IMR-90 (cell line): ENCODE measurements around the gene BNIP5. TPM values are rescaled to one million over a fixed set of nuclear protein-coding genes. Genes with fewer than 3 reads are reported as not detected.

Experiments
- ATAC-seq: fragments of 200-7000 bp; cut with Tn5 transposase; 2 replicates; pipeline ENCODE4 v1.9.1; 2020; ENCODE audit warnings: low read depth, mild to moderate bottlenecking, moderate library complexity
- BruUV-seq: library from RNA; stranded (reverse); fragments of 400-500 nt; replicated peaks from 2 replicates; lab custom pipeline; 2021; lab: Mats Ljungman, UMichigan
- CTCF ChIA-PET: fragments of 300-600 bp; formaldehyde crosslinking; extraction: SDS; loops from one replicate; lab custom pipeline; 2021; ENCODE audit warnings: antibody characterized with exemption; lab: Yijun Ruan, JAX
- POLR2A ChIA-PET: fragments of 300-600 bp; sonication (Branson Sonifier 250); formaldehyde crosslinking; loops from one replicate; lab custom pipeline; 2022; ENCODE audit warnings: antibody characterized with exemption; ENCODE audit not compliant: unreplicated experiment; lab: Charles Lee
- DNase-seq: peaks from one replicate; pipeline ENCODE4 v3.0.0; 2013
- H2AFZ ChIP-seq: replicated peaks from 2 replicates; pipeline ENCODE3; 2013; ENCODE audit warnings: low read length, mild to moderate bottlenecking; ENCODE audit not compliant: poor library complexity
- H2AK5ac ChIP-seq: 2 replicates; pipeline ENCODE4 v1.6.1; 2013; ENCODE audit warnings: low read depth, low read length, inconsistent platforms
- H2AK9ac ChIP-seq: replicated peaks from 2 replicates; pipeline ENCODE3; 2013; ENCODE audit warnings: mild to moderate bottlenecking, low read depth, low read length, moderate library complexity; ENCODE audit not compliant: poor library complexity
- H2BK120ac ChIP-seq: 2 replicates; pipeline ENCODE4 v1.6.1; 2013; ENCODE audit warnings: low read depth, low read length, inconsistent platforms
- H2BK15ac ChIP-seq: 3 replicates; pipeline ENCODE4 v1.6.1; 2013; ENCODE audit warnings: low read depth, low read length, inconsistent platforms
- H2BK20ac ChIP-seq: 2 replicates; pipeline ENCODE4 v1.6.1; 2013; ENCODE audit warnings: low read depth, mild to moderate bottlenecking, inconsistent platforms, low read length, moderate library complexity
- H2BK5ac ChIP-seq: 2 replicates; pipeline ENCODE4 v1.6.1; 2013; ENCODE audit warnings: mild to moderate bottlenecking, low read depth, low read length, inconsistent platforms; ENCODE audit not compliant: poor library complexity, severe bottlenecking
- H3K14ac ChIP-seq: replicated peaks from 2 replicates; pipeline ENCODE4 v1.6.1; 2013; ENCODE audit warnings: low read depth, low read length, inconsistent platforms
- H3K18ac ChIP-seq: 2 replicates; pipeline ENCODE4 v1.6.1; 2013; ENCODE audit warnings: low read depth, low read length, control low read depth
- H3K23ac ChIP-seq: 2 replicates; pipeline ENCODE4 v1.6.1; 2013; ENCODE audit warnings: low read depth, low read length, inconsistent platforms
- H3K27ac ChIP-seq: 2 replicates; pipeline ENCODE4 v1.5.1; 2013; ENCODE audit warnings: mild to moderate bottlenecking, control low read depth, low read length; ENCODE audit not compliant: insufficient read depth
- H3K27me3 ChIP-seq: 2 replicates; pipeline ENCODE4 v1.6.1; 2013; ENCODE audit warnings: low read length; ENCODE audit not compliant: control insufficient read depth, insufficient read depth
- H3K36me3 ChIP-seq: 2 replicates; pipeline ENCODE4 v1.6.1; 2013; ENCODE audit warnings: low read length, mixed read lengths; ENCODE audit not compliant: control insufficient read depth, insufficient read depth
- H3K4ac ChIP-seq: 2 replicates; pipeline ENCODE4 v1.6.1; 2013; ENCODE audit warnings: low read depth, low read length, inconsistent platforms
- H3K4me1 ChIP-seq: 2 replicates; pipeline ENCODE4 v1.6.1; 2013; ENCODE audit warnings: low read length, mixed read lengths; ENCODE audit not compliant: control insufficient read depth, insufficient read depth
- H3K4me2 ChIP-seq: 2 replicates; pipeline ENCODE4 v1.6.1; 2013; ENCODE audit warnings: low read depth, mild to moderate bottlenecking, control low read depth, low read length, moderate library complexity
- H3K4me3 ChIP-seq: 2 replicates; pipeline ENCODE4 v1.5.1; 2013; ENCODE audit warnings: low read depth, mild to moderate bottlenecking, control low read depth, low read length, moderate library complexity; ENCODE audit not compliant: insufficient read depth
- H3K56ac ChIP-seq: 2 replicates; pipeline ENCODE4 v1.6.1; 2013; ENCODE audit warnings: low read length, inconsistent platforms; ENCODE audit not compliant: insufficient read depth; ENCODE audit errors: extremely low read depth
- H3K79me1 ChIP-seq, 2 experiments: 2 replicates each; pipeline ENCODE4 v1.6.1; 2013; ENCODE audit warnings: low read length in 2 of 2, inconsistent platforms in 1 of 2, low read depth in 1 of 2
- H3K9ac ChIP-seq: 2 replicates; pipeline ENCODE4 v1.6.1; 2013; ENCODE audit warnings: low read depth, low read length, control low read depth
- H3K9me1 ChIP-seq: 2 replicates; pipeline ENCODE4 v1.6.1; 2013; ENCODE audit warnings: low read length, inconsistent platforms; ENCODE audit not compliant: insufficient read depth
- H3K9me3 ChIP-seq: 2 replicates; pipeline ENCODE4 v1.6.1; 2013; ENCODE audit warnings: low read length; ENCODE audit not compliant: control insufficient read depth, insufficient read depth
- H4K20me1 ChIP-seq: 2 replicates; pipeline ENCODE4 v1.6.1; 2013; ENCODE audit warnings: low read length, inconsistent platforms; ENCODE audit not compliant: insufficient read depth
- H4K5ac ChIP-seq: 2 replicates; pipeline ENCODE4 v1.6.1; 2013; ENCODE audit warnings: mild to moderate bottlenecking, low read depth, low read length, control low read depth
- H4K8ac ChIP-seq, 2 experiments: 2 replicates each; pipeline ENCODE4 v1.6.1; 2013; ENCODE audit warnings: low read depth in 2 of 2, low read length in 2 of 2, control low read depth in 1 of 2, inconsistent platforms in 1 of 2
- H4K91ac ChIP-seq: 2 replicates; pipeline ENCODE4 v1.6.1; 2013; ENCODE audit warnings: low read depth, low read length, inconsistent platforms; ENCODE audit not compliant: insufficient read depth
- BHLHE40 ChIP-seq: fragments of 150-350 bp; IDR thresholded peaks from 2 replicates; pipeline ENCODE4 v1.6.1; 2016; ENCODE audit warnings: mild to moderate bottlenecking, low read depth, low read length
- CEBPB ChIP-seq: IDR thresholded peaks from 2 replicates; pipeline ENCODE4 v1.6.1; 2012; ENCODE audit warnings: low read depth, low read length, improper control_type of control experiment
- CHD1 ChIP-seq: IDR thresholded peaks from 2 replicates; pipeline ENCODE4 v1.6.1; 2012; ENCODE audit warnings: low read depth, low read length, improper control_type of control experiment
- FOS ChIP-seq: fragments of 150-350 bp; IDR thresholded peaks from 2 replicates; pipeline ENCODE4 v1.6.1; 2016; ENCODE audit warnings: low read depth, low read length
- MAFK ChIP-seq: IDR thresholded peaks from 2 replicates; pipeline ENCODE4 v1.6.1; 2012; ENCODE audit warnings: low read depth, low read length, improper control_type of control experiment
- NFE2L2 ChIP-seq: fragments of 150-350 bp; IDR thresholded peaks from 2 replicates; pipeline ENCODE4 v1.6.1; 2016; ENCODE audit warnings: low read depth, mild to moderate bottlenecking, low read length
- POLR2A ChIP-seq: IDR thresholded peaks from 2 replicates; pipeline ENCODE4 v1.6.1; 2012; ENCODE audit warnings: mild to moderate bottlenecking, low read depth, low read length
- RCOR1 ChIP-seq: IDR thresholded peaks from 2 replicates; pipeline ENCODE4 v1.6.1; 2012; ENCODE audit warnings: mild to moderate bottlenecking, low read length, improper control_type of control experiment; ENCODE audit not compliant: insufficient replicate concordance
- RFX5 ChIP-seq: IDR thresholded peaks from 2 replicates; pipeline ENCODE4 v1.8.0; 2012; ENCODE audit warnings: low read depth, mild to moderate bottlenecking, low read length, moderate library complexity
- SMC3 ChIP-seq: fragments of 150-350 bp; IDR thresholded peaks from 2 replicates; pipeline ENCODE4 v1.6.1; 2016; ENCODE audit warnings: low read depth, mild to moderate bottlenecking, antibody characterized with exemption, low read length, moderate library complexity
- WGBS, 2 experiments: methylation state at CpG; one replicate each; pipeline versions ENCODE4 v1.1.5 to v1.1.7; 2013; ENCODE audit warnings: missing lambda C conversion rate in 2 of 2; ENCODE audit not compliant: insufficient read length in 1 of 2; ENCODE audit errors: extremely low coverage in 2 of 2; 5-methylcytosine and 5-hydroxymethylcytosine counted together
- dilution Hi-C: fragments of 300-500 bp; cut with HindIII; formaldehyde crosslinking; loops from one replicate; pipeline ENCODE4 v1.14.3; 2018; ENCODE audit warnings: low sequenced_read_pairs; ENCODE audit not compliant: unreplicated experiment
- in situ Hi-C: fragments of 300-500 bp; cut with MboI; formaldehyde crosslinking; loops from 3 replicates; pipeline ENCODE4 v1.14.3; 2019; ENCODE audit warnings: low sequenced_read_pairs, inconsistent platforms, mixed read lengths
- intact Hi-C: fragments of 100-400 bp; cut with micrococcal nuclease; formaldehyde crosslinking; loops from 2 replicates; pipeline ENCODE4 v1.10.0; 2022
- polyA plus RNA-seq, 3 experiments: library from polyadenylated mRNA; depleted of rRNA; stranded (reverse); fragments of >200 nt; gene quantifications; 2 replicates each; pipeline ENCODE4 v1.2.3, GENCODE V29; 2012; ENCODE audit warnings: low replicate concordance in 1 of 3
- total RNA-seq: library from RNA; depleted of rRNA; stranded (reverse); fragments of >200 nt; gene quantifications from 2 replicates; pipeline ENCODE4 v1.2.3, GENCODE V29; 2012
- TF ChIP-seq, protein P1 (sequence below): conservative IDR thresholded peaks from 2 replicates; pipeline ENCODE4 v1.5.1; 2012; ENCODE audit warnings: mild to moderate bottlenecking, low read depth, low read length, improper control_type of control experiment
- TF ChIP-seq, protein P2 (sequence below): fragments of 150-350 bp; IDR thresholded peaks from 2 replicates; pipeline ENCODE4 v1.6.1; 2016; ENCODE audit warnings: low read depth, mild to moderate bottlenecking, low read length, moderate library complexity, borderline replicate concordance

Gene BNIP5
- total and polyA plus RNA-seq, 2 of the 4 experiments (the other 2 are of a cell fraction), result not detected

DNA sequence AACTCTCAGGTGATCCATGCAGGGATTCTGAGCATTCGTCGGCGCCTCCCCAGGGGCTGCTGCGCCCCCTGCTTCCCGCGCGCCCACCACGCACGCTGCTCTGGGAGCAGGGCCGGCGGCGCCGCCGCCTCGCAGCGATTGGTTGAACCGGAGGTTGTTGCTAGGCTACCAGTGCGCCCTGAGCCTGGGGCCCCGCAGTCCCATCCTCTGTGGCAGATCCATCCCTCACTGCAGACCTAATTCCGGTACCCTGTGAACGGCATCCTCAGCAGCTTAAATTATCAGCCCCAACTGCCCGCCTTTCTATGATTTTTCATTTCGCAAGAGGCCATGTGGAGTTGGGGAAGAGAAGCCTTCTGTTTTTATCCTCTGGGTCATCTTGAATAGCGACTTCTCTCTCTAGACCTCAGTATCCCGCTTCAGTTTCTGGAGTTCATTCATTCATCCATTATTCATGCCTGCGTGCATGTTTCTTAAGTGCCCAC, 51.5 kb downstream of the BNIP5 start:
- H2AK9ac ChIP-seq, result no peak overlapping the region
- TF ChIP-seq BHLHE40 (no peak), RCOR1 (no peak), FOS (no peak), MAFK (no peak), CHD1 (no peak), SMC3 (no peak), CEBPB (no peak), RFX5 (no peak), POLR2A (no peak), NFE2L2 (no peak)
- TF ChIP-seq, protein P1, sequence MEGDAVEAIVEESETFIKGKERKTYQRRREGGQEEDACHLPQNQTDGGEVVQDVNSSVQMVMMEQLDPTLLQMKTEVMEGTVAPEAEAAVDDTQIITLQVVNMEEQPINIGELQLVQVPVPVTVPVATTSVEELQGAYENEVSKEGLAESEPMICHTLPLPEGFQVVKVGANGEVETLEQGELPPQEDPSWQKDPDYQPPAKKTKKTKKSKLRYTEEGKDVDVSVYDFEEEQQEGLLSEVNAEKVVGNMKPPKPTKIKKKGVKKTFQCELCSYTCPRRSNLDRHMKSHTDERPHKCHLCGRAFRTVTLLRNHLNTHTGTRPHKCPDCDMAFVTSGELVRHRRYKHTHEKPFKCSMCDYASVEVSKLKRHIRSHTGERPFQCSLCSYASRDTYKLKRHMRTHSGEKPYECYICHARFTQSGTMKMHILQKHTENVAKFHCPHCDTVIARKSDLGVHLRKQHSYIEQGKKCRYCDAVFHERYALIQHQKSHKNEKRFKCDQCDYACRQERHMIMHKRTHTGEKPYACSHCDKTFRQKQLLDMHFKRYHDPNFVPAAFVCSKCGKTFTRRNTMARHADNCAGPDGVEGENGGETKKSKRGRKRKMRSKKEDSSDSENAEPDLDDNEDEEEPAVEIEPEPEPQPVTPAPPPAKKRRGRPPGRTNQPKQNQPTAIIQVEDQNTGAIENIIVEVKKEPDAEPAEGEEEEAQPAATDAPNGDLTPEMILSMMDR, result no peak
- TF ChIP-seq, protein P2, sequence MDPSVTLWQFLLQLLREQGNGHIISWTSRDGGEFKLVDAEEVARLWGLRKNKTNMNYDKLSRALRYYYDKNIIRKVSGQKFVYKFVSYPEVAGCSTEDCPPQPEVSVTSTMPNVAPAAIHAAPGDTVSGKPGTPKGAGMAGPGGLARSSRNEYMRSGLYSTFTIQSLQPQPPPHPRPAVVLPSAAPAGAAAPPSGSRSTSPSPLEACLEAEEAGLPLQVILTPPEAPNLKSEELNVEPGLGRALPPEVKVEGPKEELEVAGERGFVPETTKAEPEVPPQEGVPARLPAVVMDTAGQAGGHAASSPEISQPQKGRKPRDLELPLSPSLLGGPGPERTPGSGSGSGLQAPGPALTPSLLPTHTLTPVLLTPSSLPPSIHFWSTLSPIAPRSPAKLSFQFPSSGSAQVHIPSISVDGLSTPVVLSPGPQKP, result no peak
- H3K23ac ChIP-seq, result no peak overlapping the region
- no peak overlapping the region for H3K27ac ChIP-seq
- no peak overlapping the region for H3K4me3 ChIP-seq
- H3K4me1 ChIP-seq, result no peaks in the 10 kb centered on the region
- ChIA-PET CTCF (no interaction called here), POLR2A (no interaction called here)
- dilution Hi-C loops (no loop called here), intact Hi-C loops (no loop called here), in situ Hi-C loops (no loop called here)
- H2AK5ac ChIP-seq, result no peak overlapping the region
- H3K9me3 ChIP-seq, result no peaks in the 10 kb centered on the region
- no peaks in the 10 kb centered on the region for H3K9me1 ChIP-seq
- no peak overlapping the region for H4K5ac ChIP-seq
- H2AFZ ChIP-seq, result no peak overlapping the region
- H3K36me3 ChIP-seq, result no peaks in the 10 kb centered on the region
- H4K20me1 ChIP-seq, result no peaks in the 10 kb centered on the region; the same call in 1 of the 2 replicates
- H2BK120ac ChIP-seq, result no peak overlapping the region
- H4K91ac ChIP-seq, result no peak overlapping the region
- no TSS peak for BruUV-seq
- no peak for ATAC-seq
- no peak overlapping the region for H3K4me2 ChIP-seq
- H4K8ac ChIP-seq, result no peak overlapping the region
- H3K14ac ChIP-seq, result no peak overlapping the region
- peaks cover 64% of the 10 kb centered on the region for H3K27me3 ChIP-seq
- no peak overlapping the region for H3K56ac ChIP-seq
- no peak for DNase-seq
- no CpG with 5 or more reads among the region's 26 CpGs for WGBS, 2 experiments
- H3K9ac ChIP-seq, result no peak overlapping the region
- no peaks in the 10 kb centered on the region for H3K79me1 ChIP-seq
- H2BK20ac ChIP-seq, result no peak overlapping the region
- H3K18ac ChIP-seq, result no peak overlapping the region
- no peak overlapping the region for H3K4ac ChIP-seq
- no peak overlapping the region for H2BK15ac ChIP-seq
- H2BK5ac ChIP-seq, result no peak overlapping the region
